Fibroblast of skin of abdomen (primary cell): Measurements from ENCODE around the gene ESYT1.
"Not testable (repeated sequence)": the region's sequence is repeated elsewhere in the genome, so short reads cannot be mapped to it uniquely, and the experiment has no call there.

ENCODE experiments used
- DNase-seq: peaks from one replicate; pipeline ENCODE4 v3.0.0-alpha.2; 2013

The ESYT1 gene

DNA sequence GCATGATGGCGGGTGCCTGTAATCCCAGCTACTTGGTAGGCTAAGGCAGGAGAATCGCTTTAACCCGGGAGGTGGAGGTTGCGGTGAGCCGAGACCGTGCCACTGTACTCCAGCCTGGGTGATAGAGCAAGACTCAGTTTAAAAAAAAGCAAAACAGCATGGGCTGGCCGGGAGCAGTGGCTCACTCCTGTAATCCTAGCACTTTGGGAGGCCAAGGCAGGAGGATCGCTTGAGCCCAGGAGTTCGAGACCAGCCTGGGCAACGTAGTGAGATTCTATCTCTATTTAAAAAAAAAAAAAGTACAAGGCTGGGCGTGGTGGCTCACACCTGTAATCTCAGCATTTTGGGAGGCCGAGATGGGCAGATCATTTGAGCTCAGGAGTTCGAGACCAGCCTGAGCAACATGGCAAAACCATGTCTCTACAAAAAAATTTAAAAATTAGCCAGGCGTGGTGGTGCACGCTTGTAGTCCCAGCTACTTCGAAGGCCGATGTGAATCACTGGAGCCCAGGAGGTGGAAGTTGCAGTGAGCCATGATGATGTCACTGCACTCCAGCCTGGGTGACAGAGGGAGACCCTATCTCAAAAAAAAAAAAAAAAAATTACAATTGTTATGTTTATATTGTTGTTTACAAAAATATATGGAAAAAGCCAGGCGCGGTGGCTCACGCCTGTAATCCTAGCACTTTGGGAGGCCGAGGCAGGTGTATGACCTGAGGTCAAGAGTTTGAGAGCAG, 28.6 kb downstream of the ESYT1 start:
- not testable (repeated sequence) for DNase-seq

DNA sequence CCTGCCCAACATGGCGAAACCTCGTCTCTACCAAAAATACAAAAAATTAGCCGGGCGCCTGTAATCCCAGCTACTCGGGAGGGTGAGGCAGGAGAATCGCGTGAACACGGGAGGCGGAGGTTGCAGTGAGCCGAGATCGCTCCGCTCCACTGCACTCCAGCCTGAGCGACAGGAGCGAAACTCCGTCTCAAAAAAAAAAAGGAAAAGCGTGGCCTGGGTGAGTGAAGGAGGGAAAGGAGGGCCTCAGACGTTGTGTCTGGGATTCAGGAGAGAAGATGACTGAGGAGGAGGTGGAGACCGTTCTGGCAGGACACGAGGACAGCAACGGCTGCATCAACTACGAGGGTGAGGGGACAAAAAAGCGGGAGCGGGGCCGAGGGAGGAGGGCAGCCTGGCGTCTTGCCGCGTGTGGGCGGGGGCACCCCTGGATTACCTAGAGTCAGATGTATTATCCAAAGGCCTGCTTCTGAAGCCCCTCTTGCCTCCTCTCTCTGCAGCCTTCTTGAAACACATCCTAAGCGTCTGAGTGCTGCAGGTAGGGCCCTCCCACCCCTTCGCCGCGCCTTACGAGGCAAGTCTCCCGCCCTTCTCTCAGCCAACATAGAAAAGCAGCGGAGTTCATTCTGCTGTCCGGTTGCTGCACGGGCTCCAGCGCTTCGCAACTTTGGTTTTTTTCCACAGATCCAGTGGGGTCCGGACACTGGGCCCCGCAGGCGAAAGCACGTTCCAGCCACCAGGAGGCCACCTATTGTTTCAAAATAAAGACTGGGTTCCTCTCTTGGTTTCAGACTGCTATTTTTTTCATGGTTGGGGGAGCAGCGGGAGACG, 29.3 kb downstream of the ESYT1 start:
- DNase-seq, result peak; percentile 91

DNA sequence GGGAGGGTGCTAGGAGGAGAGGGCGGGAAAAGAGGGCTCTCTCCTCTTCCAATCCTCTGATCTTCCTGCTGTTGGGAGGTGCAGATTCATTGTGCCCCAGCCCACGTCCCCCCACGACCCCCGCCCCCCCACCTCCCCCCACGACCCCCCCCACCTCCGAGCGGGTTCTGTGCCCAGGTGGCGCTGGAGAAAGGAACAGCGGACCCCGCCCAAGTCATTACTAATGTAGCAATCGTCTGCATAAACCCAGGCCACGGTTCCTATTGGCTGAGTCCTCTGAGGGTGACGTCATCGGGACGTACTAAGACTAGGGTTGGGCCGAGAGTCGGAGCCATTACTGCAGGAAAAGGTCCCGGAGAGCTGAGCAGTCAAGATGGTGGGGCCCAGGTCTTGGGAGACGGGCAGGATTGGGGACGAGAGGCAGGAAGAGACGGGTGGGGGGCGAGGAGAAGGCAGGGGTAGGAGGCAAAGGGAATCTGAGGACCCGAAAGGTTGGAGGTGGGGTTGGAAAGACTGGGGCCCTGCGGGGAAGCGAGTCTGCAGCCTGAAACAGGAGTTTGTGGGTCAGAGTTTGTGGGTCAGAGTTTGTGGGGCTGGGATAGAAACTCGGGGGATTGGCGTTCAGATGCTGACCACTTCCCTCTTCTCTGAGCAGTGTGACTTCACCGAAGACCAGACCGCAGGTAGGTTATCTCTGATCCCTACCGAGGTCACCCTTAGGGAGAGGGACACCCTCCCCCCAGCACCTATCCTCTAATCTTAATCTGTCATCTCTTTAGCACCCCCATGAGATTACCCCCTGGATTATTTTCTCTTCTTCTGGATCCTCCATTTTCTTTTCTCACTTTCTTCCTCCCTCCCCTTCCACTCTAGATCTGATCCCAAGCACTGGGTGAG, 30.2 kb downstream of the ESYT1 start, which contains the start of gene MYL6:
Gene MYL6 (plus strand): TSS at position 331 of the 897 bp plus-strand sequence. CDS start 43 bp downstream, at position 374.
- DNase-seq, result peak; percentile 98

DNA sequence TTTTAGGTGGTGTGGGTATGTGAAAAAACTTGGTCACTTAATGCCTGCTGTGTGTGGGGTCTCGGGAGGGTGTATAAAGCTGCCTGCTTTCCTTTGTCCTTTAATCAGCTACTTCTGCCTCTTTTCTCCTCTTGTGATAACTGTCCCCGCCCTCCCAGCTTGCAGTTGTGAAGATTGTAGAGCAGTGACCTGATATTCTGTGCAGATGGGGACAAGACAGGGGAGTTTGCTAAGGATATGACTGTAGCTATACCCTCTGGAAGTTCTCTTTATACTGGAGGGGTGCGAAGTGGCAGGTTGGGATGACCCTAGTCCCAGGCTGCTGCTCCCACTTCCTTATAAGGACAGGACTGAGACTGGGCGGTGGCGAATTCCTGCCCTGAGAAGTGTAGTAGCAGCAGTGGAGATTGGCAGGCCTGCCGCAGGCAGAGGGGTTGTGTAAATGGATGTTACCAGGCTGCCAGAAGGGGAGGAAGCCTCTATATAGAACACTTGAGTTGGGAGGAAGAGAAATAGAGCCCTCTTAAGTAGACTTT, 30.9 kb downstream of the ESYT1 start:
- DNase-seq, result peak; percentile 81

DNA sequence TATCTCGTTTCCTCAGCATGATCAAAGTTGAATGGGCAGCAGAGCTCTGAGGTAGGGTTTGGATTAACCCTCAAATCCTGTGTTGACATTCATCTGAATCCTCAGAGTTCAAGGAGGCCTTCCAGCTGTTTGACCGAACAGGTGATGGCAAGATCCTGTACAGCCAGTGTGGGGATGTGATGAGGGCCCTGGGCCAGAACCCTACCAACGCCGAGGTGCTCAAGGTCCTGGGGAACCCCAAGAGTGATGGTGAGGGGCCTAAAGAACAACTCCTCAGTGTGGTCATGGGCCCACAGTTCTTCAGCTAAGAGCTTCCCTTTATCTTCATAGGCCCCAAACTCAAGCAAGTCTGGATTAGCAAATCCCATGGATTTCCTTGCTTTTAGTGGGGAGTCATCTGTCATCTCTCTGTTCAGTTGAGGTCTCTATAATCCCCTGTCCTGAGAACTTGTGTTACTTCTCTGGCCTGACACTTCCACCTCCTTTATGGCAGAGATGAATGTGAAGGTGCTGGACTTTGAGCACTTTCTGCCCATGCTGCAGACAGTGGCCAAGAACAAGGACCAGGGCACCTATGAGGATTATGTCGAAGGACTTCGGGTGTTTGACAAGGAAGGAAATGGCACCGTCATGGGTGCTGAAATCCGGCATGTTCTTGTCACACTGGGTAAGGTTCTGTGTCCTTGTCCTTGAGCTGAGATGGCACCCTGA, 31.6 kb downstream of the ESYT1 start:
- no peak for DNase-seq

DNA sequence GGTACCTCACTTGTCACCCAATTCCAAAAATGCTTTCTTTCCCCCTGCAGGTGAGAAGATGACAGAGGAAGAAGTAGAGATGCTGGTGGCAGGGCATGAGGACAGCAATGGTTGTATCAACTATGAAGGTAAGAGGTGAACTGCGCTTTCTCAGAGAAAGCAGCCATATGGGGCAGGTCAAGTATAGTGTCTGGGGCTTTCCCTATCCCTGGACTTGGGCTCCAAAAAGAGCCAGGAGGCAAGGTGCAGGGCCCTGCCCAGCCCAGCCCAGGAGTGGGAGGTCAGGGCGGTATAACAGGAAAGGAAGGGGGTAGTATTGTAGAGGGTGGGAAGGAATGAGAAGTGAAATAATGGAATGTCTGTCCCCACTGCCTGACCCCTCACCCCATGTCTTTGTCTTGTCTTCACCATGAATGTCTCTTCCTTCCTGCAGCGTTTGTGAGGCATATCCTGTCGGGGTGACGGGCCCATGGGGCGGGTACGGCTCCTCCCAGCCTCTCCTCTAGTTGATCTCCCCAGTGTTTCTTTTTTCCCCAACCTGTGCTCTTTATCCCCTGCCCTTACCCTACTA, 32.2 kb downstream of the ESYT1 start:
- peak; percentile 41 for DNase-seq

DNA sequence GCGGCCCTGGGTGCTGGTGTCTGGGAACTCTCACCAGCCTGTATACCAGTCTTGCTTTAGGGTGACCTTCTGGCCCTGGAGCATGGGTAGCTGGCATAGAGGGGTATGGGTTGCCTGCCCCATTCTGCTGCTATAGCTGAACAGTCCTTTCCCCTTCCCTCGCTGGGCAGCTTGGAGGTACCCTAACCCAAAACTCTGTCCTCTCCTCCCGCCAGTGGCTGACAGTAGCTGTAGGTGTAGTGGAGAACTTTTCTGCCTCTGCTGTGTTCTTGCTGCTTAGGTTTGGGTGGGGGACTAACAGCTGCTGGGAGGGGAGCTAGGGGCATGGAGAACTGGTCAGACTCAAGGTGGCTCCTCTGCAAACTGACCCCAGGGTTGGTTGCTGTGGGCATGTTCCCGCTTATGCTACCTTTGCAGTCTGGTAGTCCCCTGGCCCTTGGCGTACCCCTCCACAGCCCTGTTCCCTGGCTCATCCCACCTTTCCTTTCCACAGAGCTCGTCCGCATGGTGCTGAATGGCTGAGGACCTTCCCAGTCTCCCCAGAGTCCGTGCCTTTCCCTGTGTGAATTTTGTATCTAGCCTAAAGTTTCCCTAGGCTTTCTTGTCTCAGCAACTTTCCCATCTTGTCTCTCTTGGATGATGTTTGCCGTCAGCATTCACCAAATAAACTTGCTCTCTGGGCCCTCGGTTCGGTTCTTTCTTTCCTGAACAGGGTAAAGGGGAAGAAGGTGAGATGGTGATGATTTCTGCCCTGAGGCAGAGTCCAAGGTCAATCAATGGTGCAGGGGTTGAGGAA, 33.0 kb downstream of the ESYT1 start:
- no peak for DNase-seq

DNA sequence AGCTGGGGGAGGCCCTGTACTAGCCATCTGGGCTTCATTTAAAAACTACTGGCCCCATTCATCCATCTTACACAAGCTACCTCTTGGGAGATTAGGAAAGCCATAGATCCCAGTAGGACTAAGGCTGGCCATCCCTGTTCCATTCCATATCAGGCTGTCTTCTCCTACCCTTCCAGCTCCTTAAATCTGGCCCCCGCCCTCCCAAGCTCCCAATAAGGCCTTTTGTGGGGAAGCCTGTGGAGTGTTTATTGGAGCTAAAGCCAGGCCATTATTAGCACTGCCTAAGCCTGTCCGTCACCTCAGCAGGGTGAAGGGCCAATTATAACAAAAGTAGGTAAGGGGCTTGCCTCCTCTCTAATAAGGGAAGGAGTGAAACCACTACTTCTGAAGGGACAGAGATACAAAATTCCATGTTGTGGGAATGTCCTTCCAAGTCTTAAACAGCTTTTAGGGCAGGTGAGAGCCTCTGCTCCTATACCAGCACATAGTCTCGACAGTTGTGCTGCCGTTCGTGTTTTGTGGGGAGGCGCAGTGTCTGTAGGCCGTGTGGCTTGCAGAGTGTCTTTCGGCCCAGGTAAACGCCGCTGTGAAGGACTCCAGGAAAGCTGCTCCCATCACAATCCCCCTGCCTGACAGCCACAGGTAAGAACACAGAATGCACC, 33.8 kb downstream of the ESYT1 start:
- DNase-seq, result no peak

DNA sequence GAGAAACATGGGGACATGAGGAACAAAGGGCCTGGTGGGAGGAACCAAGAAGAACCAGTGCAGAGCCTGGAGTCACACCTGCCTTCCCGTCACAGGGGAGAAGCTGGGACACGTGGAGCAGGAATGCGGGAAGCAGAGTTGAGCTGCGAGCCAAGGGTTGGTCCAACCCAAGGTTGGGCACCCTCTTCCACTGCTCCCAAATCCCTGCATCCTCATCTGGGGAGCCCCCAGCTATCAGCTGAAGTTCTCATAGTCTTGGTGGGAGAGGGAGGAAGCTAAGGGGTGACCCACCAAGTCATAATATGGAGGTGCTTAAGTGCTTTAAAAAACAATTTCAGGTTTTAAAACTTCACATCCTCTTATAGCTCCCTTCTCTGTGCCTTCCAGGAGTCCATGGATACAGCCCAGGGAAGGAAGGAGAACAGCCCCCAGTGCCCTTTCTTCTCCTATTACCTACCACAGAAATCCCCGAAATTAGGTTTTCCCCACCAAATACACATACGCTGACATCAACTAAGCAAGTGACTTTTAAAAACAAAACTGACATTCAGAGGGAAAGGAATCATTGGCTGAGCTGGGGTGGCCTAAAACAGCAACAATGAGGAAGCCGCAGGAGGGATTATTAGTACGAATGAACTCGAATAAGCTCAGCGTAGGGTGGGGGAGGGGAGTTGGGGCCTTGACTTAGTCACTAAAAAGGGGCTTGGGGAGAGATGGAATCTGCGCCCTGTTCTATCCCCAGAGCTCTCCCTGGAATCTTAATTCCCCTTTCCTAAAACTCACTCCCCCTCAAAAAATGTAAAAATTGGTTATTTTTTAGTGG, 34.6 kb downstream of the ESYT1 start:
- no peak for DNase-seq

DNA sequence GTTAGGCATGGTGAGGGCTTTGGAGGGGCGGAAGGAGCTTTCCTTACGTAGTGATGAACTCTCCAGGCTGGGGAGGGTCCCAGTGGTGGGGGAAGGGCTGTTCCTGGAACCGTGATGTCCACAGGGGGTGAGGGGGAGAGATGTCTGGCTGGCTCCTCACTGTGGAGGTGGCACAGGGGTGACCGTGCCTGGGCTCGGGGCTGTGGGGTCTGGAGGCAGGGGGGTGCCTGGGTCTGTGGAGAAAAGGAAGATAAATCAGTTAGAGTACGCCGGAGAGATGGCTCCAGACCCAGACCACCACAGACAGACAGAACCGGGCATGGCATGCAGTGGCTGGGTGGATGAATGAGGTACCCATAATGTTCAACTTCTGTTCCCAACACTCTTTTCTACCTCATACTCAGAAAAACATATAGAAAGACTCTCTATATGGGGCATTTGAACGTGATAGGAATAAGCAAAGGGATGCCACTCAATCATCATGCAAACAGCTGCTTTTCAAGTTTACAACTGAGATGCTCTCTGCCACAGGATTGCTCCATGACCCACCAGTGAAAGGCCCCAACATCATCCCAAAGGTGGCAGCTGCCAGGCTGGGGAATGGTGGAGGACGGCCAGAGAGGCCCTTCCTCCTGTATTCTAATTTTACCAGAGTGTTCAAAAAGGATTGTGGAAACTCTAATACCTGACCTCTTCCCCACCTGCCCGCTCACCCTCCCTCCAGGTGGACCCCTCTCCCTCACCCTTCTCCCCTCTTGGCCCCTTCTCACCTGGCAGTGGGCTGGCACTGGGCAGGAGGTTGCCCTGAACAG, 35.7 kb downstream of the ESYT1 start:
- DNase-seq, result no peak

DNA sequence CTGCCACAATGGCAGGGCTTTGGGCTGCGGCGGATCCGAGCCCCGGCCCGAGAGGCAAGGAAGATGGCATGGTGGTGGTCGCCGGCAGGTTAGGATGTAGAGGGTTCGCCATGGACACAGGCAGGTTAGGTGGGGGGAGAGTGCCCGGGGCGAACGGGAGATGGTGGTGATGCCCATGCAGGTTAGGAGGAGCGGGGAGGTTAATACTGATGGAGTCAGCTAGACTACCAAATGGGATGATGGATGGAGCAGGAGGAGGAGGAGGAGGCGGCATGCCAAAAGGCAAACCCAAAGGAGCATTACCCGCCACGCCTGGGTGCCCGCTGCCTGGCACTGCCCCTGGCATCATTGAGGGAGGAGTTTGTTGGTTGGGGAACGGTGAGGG, 36.3 kb downstream of the ESYT1 start:
- no peak for DNase-seq

DNA sequence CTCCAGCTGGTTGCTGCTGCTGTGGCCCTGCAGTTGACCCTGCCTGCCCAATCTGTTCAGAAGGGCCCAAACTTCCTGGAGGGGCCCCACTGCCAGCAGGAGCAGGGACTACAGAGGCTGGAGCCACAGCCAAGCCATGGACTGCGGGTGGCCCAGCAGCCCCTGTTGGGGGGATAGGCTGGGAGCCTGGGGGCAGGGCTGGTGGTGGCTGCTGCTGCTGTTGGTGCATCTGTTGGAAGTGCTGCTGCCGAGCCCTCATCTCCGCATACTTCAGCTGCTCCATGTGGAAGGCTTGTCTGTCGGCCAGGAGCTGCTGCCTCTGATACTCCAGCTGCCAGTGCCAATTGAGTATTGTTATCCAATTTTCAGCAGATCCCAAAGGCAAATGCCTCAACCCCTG, 37.3 kb downstream of the ESYT1 start:
- no peak for DNase-seq

DNA sequence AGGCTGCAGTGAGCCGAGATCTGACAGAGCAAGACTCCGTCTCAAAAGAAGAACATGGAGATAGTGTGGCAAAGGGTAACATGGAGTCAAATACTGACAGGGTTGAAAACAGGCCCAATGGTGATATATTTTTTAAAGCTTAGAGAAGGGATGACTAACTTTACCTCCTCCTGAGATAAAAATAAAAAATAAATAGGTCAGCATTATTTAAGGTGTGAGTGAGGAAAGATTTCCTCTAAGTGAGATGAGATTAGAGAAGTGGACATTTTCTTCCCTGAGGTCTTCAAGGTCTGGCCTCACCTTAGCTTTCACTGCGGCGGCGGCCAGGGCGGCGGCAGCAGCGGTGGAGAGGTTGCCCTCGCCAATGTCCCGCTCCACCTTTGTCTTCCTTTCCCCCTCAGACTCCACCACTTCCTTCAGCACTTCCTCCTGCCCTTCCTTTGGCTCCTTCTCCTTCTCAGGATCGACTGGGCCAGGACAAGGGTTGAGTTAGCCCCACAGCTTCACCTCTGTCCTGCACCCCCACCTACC, 41.2 kb downstream of the ESYT1 start:
- no peak for DNase-seq

DNA sequence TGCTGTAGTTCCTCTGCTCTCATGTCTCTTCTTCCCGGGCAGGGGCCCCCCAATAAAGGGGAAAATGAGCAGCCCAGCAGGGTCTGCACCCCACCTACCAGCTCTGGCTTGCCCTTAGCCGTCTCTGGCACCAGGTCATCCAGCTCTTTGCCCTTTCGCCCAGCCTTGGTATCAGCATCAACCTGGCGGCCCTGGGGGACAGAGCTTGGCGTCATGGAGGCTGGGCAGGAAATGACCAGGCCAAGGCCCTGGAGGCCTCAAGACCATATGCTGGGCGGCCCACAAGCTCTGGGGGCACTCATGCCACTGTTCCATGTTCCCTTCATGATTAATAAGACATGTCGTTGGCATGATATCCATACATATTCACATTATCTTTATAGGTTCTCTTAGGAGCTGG, 44.8 kb downstream of the ESYT1 start:
- no peak for DNase-seq

DNA sequence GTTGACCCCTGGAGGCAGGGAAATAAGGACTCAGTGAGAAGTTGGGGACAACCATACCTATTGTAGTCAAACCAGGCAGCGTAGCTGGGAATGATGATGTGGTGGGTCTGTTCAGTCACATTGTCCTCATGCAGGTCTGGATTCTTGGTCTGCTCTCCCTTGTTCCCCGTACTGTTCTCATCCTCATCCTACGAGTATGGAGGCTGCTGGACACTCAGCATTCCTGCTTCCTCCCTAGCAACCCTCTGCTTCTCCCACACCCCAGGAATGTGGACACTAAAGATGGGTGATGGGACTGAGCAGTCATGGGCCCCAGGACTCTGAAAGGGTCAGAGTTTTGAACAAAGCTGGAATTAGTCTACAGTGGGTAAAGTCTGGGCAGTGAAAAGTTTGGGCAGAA, 50.3 kb downstream of the ESYT1 start:
- no peak for DNase-seq

DNA sequence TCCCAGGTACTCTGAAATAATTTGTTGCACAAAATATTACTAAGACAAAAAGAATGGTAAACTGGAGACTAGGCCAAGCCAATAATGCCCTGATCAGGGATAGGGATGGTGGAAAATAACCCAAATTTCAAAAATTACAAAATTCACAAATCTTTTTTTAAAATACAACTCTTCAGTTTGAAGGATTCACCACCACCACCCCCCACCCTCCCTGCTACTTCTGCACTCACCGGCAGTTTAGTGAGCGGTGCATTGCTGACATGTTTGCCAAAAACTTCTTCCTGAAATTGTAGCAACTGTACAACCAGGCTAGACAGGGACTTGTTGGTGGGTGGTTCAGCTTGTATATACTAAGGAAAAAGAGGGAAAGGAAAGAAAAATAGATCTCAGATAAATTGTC, 58.9 kb downstream of the ESYT1 start:
- no peak for DNase-seq

DNA sequence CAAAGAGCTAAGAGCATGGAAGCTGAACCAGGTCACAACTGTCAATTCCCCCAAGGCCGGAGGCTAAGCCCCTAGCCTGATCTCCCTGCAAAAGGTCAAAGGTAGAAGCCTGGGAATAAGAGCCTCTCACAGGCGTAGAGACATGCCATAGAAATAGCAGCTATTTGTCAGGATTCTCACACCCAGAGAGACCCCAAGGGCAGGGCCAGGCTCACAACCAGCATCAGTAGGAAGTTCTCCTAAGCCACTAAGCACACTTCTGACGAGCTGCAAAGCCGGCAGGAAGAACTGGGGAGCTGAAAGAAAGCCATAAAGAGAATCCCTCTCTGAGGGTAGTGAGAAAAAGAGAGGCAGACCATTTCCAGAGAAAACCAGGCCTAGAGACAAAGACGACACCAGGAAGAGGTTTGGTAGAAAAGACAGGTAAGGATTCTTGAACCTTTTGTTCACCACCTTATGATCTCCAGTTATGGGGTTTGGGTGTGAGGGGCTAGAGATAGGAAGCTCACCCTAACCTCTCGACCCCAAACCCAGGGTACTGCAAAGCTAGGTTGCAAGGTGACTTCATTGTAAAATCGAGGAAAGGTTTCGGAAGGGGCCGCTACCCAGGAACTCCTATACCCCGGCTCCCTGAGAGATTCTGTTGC, 60.2 kb downstream of the ESYT1 start:
- DNase-seq, result no peak

DNA sequence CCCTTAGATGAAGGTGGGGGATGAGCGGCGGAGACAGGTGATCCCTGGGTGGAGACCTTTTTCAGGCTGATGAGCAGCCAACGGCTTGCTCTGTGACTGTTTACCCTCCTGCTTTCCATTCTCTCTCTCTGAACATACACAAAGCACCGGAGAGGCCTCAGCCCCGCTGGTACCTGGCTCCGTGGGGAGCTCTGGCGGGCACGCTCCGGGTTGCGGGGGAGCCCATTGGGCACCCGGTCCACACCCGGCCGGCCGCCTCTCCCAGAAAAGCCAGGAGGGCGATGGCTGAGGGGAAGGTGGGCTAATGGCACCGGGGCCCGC, 60.7 kb downstream of the ESYT1 start:
- no peak for DNase-seq
